GM21529 (cell line): ENCODE measurements around the gene ZYG11B.
"Not testable (repeated sequence)": the region's sequence is repeated elsewhere in the genome, so short reads cannot be mapped to it uniquely, and the experiment has no call there.

Experiments used
- ATAC-seq: cut with Tn5 transposase; IDR thresholded peaks from one replicate; pipeline ENCODE4 v1.9.1; 2021; ENCODE audit not compliant: unreplicated experiment

The ZYG11B gene

DNA sequence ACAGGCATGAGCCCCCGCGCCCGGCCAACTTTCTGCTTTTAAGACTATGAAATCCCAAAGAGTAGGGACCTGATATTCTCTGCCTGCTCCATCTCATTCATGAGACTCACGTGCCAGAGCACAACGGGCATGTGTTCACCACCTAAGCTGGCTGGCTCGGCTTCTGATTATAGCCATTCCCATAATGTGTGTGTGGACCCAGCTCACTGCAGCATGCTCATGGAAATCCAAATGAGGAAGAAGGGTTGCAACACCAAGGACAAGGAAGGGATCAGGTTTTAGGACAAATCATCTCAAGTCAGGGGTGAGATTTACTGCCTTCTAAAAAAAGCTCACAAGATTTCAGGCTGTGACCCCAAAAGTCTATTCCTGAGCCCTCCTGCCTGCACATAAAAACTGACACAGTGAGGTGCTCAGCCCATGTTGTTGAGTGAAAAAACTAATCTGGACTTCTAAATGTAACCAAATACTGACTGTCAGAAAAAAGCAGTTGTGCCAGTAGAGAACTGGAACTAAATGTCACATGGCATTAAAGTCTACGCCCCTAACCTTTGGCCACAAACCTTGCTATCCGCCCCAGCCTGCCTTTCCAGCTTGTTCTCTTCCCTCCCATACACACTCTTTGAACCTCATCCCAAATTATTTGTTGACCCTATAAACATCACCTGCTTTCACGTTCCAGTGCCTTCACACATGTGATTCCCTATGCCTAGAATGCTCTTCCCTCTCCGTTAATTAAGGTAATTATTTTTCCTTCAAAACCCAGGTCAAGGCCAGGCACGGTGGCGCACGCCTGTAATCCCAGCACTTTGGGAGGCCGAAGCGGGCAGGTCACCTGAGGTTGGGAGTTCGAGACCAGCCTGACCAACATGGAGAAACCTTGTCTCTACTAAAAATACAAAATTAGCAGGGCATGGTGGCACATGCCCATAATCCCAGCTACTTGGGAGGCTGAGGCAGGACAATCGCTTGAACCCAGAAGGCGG, 19.0 kb upstream of the ZYG11B start:
- no peak for ATAC-seq

- ATAC-seq: no peak
Observed at GRCh38 chr1:52707927-52708655, 18.2 kb upstream of the ZYG11B start.

DNA sequence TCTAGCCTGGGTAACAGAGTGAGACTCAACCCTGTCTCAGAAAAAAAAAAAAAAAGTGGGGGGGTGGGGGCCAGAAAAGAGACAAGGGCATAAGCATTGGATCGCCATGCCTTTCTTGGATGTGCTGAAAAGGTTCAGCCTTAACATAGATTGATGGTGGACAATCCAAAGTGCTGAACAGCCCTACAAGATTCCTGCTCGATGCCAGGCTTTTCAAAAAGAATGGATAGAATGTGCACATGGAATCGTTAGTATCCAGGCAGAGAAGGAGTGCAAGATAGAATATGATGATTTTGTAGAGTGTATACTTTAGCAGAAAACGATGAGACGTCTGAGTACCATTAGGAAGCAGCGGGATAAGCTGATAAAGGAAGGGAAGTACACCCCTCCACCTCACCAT, 17.2 kb upstream of the ZYG11B start:
- no peak for ATAC-seq

DNA sequence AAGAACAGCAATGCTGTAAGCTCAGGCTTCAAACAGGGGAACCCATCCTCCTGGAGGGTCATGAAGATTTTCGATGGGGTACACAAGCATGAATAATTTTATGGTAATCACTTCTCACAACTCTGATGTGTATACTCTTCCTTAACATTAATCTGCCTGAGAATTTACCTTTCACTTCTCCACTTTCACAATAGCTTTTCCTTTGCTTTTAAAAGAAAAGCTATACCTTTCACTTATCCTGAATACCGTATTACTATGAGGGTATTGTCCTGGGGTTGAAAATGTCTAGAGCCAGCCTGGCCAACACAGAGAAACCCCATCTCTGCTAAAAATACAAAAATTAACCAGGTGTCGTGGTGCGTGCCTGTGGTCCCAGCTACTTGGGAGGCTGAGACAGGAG, 12.7 kb upstream of the ZYG11B start:
- no peak for ATAC-seq

DNA sequence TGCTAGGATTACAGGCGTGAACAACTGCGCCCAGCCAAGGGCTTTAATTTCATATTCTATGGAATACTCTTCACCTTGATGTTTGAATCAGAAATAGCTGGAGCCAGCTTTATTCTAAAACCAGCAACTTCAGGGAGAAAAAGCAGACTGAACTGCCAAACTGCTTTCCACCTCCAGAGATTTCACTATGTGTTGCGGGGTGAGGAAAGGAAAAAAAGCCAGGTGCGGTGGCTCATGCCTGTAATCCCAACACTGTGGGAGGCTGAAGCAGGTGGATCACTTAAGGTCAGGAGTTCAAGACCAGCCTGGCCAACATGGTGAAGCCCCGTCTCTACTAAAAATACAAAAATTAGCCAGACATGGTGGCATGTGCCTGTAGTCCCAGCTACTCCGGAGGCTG, 11.0 kb upstream of the ZYG11B start:
- not testable (repeated sequence) for ATAC-seq

GRCh38 chr1:52723260-52723659, 3.0 kb upstream of the ZYG11B start:
- ATAC-seq: no peak

DNA sequence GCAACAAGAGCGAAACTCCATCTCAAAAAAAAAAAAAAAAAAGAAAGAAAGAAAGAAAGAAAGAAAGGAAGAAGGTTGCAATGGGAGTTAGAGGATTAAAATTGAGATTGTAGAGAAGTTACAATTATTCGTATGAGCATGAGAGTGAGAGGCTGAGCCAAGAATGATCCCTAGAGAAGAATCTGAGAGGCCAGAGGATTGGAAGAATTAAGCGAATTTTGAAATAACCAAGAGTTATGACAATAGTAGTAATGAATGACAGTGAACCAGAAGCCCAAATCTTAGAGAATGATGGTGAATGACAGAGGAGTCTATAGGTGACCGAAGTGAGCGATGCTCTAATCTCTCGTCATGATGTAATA, 369 bp upstream of the ZYG11B start:
- no peak for ATAC-seq

GRCh38 chr1:52727114-52727586, 897 bp downstream of the ZYG11B start:
- no peak for ATAC-seq

DNA sequence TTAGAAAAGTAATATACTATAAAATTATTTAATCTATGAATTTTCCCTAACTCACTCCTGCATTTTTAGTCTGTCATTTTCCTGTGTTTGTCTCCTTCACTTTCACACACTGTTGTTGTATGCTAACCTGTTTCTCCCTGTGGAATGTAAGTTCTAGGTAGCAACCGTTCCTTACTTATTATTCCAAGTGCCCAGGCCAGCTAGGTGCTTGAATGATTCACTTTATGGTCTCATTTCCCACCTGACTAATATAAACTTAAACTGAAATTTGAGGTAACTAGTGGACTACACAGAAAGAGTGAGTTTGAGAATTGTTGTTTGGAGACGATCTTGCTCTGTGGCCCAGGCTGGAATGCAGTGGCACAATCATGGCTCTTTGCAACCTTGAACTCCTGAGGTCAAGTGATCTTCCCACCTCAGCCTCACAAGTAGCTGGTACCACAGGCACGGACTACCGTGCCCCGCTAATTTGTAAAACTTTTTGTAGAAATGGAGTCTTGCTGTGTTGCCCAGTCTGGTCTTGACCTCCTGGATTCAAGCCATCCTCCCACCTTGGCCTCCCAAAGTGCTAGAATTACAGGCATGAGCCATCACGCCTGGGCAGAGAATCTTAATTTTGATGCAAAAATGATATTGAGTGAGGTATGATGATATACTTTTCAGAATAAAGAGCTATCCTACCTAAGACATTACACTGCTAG, 1.9 kb downstream of the ZYG11B start:
- ATAC-seq: no peak

DNA sequence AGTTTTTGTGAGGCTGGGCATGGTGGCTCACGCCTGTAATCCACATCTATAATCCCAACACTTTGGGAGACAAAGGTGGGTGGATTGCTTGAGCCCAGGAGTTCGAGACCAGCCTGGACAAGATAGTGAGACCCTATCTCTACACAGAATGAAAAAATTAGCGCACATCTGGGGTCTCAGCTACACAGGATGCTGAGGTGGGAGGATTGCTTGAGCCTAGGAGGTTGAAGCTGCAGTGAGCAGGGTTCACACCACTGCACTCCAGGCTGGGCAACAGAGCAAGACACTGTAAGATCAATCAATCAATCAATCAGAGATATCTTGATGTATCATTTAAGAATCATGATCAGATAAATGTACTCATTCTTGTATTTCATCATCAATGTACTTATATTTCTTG, 7.1 kb downstream of the ZYG11B start:
- no peak for ATAC-seq

DNA sequence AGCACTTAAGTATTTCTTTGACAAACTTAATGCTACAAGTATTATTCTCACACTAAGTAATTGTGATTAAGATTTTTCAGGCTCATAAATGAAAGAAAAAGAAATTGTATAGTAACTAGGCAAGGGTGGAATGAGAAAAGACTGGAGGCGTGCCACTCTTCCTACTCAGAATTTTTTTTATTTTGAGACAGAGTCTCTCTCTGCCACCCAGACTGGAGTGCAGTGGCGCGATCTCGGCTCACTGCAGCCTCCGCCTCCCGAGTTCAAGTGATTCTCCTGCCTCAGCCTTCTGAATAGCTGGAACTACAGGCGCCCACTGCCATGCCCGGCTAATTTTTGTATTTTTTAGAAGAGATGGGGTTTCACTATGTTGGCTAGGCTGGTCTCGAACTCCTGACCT, 9.1 kb downstream of the ZYG11B start:
- ATAC-seq: not testable (repeated sequence)

DNA sequence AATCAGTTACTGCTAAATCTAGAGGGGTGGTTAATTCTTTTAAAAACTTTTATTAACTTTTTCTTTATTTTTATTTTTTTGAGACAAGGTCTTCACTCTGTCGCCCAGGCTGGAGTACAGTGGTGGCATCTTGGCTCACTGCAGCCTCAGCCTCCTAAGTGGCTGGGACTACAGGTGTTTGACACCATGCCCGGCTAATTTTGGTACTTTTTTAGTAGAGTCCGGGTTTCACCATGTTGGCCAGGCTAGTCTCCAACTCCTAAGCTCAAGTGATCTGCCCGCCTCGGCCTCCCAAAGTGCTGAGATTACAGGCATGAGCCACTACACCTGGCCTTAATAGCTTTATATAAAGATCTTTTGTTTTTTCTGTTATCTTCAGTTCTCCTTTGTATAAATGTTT, 11.9 kb downstream of the ZYG11B start:
- ATAC-seq: no peak

GRCh38 chr1:52738893-52739292, 12.6 kb downstream of the ZYG11B start:
- ATAC-seq: no peak

DNA sequence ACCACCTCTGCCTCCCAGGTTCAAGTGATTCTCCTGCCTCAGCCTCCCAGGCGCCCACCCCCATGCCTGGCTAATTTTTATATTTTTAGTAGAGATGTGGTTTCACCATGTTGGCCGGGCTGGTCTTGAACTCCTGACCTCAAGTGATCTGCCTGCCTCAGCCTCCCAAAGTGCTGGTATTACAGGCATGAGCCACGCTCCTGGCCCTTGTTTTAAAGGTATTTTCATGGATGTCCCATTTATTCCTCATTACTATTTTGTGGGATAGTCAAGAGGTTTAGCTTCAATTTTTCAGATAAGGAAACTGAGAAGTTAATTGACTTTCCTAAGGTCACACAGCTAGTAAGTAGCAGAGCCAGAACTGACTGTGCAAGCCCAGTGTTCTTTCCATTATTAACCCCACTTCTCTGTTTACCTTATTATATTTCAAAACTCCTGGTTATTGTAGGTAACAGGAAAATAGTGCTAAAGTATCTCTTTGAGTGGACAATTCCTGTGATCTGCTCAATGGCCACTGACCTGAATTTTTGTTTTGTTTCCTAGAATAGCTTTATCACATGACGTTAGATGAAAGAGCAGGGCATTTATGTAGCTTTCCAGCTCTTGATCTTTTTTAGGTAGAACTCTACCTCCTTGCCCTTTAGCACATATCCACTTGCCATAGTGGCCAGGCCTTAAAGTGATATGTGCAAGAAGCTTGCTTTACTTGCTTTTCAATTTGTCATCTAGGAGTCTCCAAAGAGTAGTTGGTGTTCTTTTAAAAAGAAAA, 13.6 kb downstream of the ZYG11B start:
- ATAC-seq: no peak

GRCh38 chr1:52741259-52741658, 15.0 kb downstream of the ZYG11B start:
- ATAC-seq: no peak

- ATAC-seq: no peak
Observed at GRCh38 chr1:52746189-52746588, 19.9 kb downstream of the ZYG11B start.

GRCh38 chr1:52747450-52747849, 21.2 kb downstream of the ZYG11B start:
- ATAC-seq: no peak

DNA sequence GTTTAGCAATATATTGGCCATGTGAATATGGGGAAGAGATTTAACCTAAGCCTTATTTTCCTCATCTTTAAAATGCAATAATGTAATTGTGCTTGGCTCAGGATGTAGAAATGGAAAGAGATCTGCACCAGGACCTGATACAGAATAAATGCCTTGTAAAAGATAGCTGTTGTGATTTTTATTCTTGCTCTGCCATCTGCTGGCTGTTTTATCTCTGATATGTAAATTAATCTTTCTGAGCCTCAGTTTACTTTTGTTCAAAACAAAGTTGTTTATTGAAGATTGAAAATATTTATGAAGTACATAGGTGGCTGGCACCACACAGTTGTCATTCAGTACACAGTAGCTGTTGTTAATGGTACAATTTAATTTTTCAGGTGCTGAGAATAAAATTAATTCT, 21.9 kb downstream of the ZYG11B start:
- no peak for ATAC-seq

GRCh38 chr1:52749496-52749895, 23.2 kb downstream of the ZYG11B start:
- not testable (repeated sequence) for ATAC-seq

DNA sequence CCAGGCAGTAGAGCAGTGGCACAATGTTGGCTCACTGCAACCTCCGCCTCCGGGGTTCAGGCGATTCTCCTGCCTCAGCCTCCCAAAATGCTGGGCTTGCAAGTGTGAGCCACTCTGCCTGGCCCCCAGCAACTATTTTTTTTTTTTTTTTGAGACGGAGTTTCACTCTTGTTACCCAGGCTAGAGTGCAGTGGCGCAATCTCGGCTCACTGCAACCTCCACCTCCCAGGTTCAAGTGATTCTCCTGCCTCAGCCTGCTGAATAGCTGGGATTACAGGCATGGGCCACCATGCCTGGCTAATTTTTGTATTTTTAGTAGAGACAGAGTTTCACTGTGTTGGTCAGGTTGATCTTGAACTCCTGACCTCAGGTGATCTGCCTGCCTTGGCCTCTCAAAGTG, 23.9 kb downstream of the ZYG11B start:
- ATAC-seq: not testable (repeated sequence)
